Nephron (organoid): Measurements from ENCODE around the gene DMRT3.

ENCODE experiments used
- H3K27ac Mint-ChIP-seq, 3 experiments: 2 replicates each; pipeline ENCODE4 v1.8.0; 2020; ENCODE audit warnings: mixed read lengths in 3 of 3, mild to moderate bottlenecking in 2 of 3, moderate library complexity in 1 of 3
- H3K27me3 Mint-ChIP-seq: 2 replicates; pipeline ENCODE4 v1.8.0; 2021; ENCODE audit warnings: low read depth, mild to moderate bottlenecking, moderate library complexity, mixed read lengths
- H3K36me3 Mint-ChIP-seq: 2 replicates; pipeline ENCODE4 v1.8.0; 2020; ENCODE audit warnings: low read depth, mixed read lengths
- H3K4me1 Mint-ChIP-seq: 2 replicates; pipeline ENCODE4 v1.8.0; 2020; ENCODE audit warnings: mixed read lengths
- H3K4me3 Mint-ChIP-seq, 3 experiments: 2 replicates each; pipeline ENCODE4 v1.8.0; 2020; ENCODE audit warnings: mild to moderate bottlenecking in 3 of 3, mixed read lengths in 3 of 3, moderate library complexity in 2 of 3
- H3K9me3 Mint-ChIP-seq: 2 replicates; pipeline ENCODE4 v1.8.0; 2020; ENCODE audit warnings: mixed read lengths
- CTCF ChIP-seq, 3 experiments: fragments of 200-600 bp; sonication (generic); IDR thresholded peaks; one replicate each; pipeline ENCODE4 v1.5.0; 2021; ENCODE audit warnings: antibody characterized with exemption in 3 of 3; ENCODE audit not compliant: unreplicated experiment in 3 of 3

DMRT3 gene

GRCh38 chr9:1014640-1015039, 38.2 kb downstream of the DMRT3 start:
- Mint-ChIP-seq H3K4me3 (no peak overlapping the region), H3K4me1 (peaks cover 7% of the 10 kb centered on the region), H3K9me3 (no peaks in the 10 kb centered on the region), H3K27me3 (peaks cover 10% of the 10 kb centered on the region), H3K36me3 (no peaks in the 10 kb centered on the region), H3K27ac (peak overlapping the region in 2 of 3 experiments; percentile 22 to 45)
- TF ChIP-seq CTCF (IDR thresholded peaks at IDR 0.05; ENCODE audit: unreplicated experiment in 3 of 3): no peak

- H3K4me3 Mint-ChIP-seq: no peak overlapping the region
- H3K36me3 Mint-ChIP-seq: no peaks in the 10 kb centered on the region
- H3K27ac Mint-ChIP-seq: no peak overlapping the region
- H3K9me3 Mint-ChIP-seq: peaks cover 5% of the 10 kb centered on the region
- peak; percentile 39 to 51 (median 42) for TF ChIP-seq CTCF (IDR thresholded peaks at IDR 0.05; ENCODE audit: unreplicated experiment in 3 of 3)
- H3K4me1 Mint-ChIP-seq: peaks cover 7% of the 10 kb centered on the region
- H3K27me3 Mint-ChIP-seq: peaks cover 9% of the 10 kb centered on the region
Measured at GRCh38 chr9:1018121-1018520, 41.7 kb downstream of the DMRT3 start.

- no peak for TF ChIP-seq CTCF (IDR thresholded peaks at IDR 0.05; ENCODE audit: unreplicated experiment in 3 of 3)
- no peak overlapping the region for H3K4me3 Mint-ChIP-seq
- H3K9me3 Mint-ChIP-seq: peaks cover 11% of the 10 kb centered on the region
Measured at GRCh38 chr9:1024112-1024511, 47.7 kb downstream of the DMRT3 start.

GRCh38 chr9:1025131-1025530, 48.7 kb downstream of the DMRT3 start:
- TF ChIP-seq CTCF (IDR thresholded peaks at IDR 0.05; ENCODE audit: unreplicated experiment in 3 of 3): no peak
- Mint-ChIP-seq H3K36me3 (no peaks in the 10 kb centered on the region), H3K9me3 (peaks cover 9% of the 10 kb centered on the region), H3K27ac (no peak overlapping the region), H3K4me1 (peaks cover 12% of the 10 kb centered on the region), H3K27me3 (peaks cover 21% of the 10 kb centered on the region), H3K4me3 (no peak overlapping the region)

More at GRCh38 chr9:1024112-1024511, 47.7 kb downstream of the DMRT3 start:
- Mint-ChIP-seq H3K4me1 (peaks cover 7% of the 10 kb centered on the region), H3K36me3 (no peaks in the 10 kb centered on the region), H3K27me3 (peaks cover 14% of the 10 kb centered on the region), H3K27ac (no peak overlapping the region)

GRCh38 chr9:1026219-1026618, 49.8 kb downstream of the DMRT3 start:
- no peaks in the 10 kb centered on the region for H3K36me3 Mint-ChIP-seq
- H3K27me3 Mint-ChIP-seq: peaks cover 22% of the 10 kb centered on the region
- peaks cover 9% of the 10 kb centered on the region for H3K9me3 Mint-ChIP-seq
- H3K4me1 Mint-ChIP-seq: peaks cover 12% of the 10 kb centered on the region
- H3K27ac Mint-ChIP-seq: no peak overlapping the region
- no peak for TF ChIP-seq CTCF (IDR thresholded peaks at IDR 0.05; ENCODE audit: unreplicated experiment in 3 of 3)
- H3K4me3 Mint-ChIP-seq: no peak overlapping the region

- no peak for TF ChIP-seq CTCF (IDR thresholded peaks at IDR 0.05; ENCODE audit: unreplicated experiment in 3 of 3)
- Mint-ChIP-seq H3K27me3 (peaks cover 40% of the 10 kb centered on the region), H3K4me3 (no peak overlapping the region), H3K4me1 (peaks cover 29% of the 10 kb centered on the region), H3K9me3 (peaks cover 3% of the 10 kb centered on the region), H3K27ac (peak overlapping the region in 1 of 3 experiments; percentile 11), H3K36me3 (no peaks in the 10 kb centered on the region)
Measured at GRCh38 chr9:1028501-1029190, 52.2 kb downstream of the DMRT3 start.
